ENCODE data around the gene ATF2. TPM values are rescaled to one million over a fixed set of nuclear protein-coding genes. Genes with fewer than 3 reads are reported as not detected.

The ATF2 gene, protein sequence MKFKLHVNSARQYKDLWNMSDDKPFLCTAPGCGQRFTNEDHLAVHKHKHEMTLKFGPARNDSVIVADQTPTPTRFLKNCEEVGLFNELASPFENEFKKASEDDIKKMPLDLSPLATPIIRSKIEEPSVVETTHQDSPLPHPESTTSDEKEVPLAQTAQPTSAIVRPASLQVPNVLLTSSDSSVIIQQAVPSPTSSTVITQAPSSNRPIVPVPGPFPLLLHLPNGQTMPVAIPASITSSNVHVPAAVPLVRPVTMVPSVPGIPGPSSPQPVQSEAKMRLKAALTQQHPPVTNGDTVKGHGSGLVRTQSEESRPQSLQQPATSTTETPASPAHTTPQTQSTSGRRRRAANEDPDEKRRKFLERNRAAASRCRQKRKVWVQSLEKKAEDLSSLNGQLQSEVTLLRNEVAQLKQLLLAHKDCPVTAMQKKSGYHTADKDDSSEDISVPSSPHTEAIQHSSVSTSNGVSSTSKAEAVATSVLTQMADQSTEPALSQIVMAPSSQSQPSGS
- total RNA-seq (44.2 and 52.7 TPM in 2 replicates), polyA plus RNA-seq (40.6 and 64.5 TPM in 2 replicates), polyA minus RNA-seq (ENCODE audit: low replicate concordance) (40.6 and 52.8 TPM in 2 replicates)
- polyA plus RNA-seq (2012) = 14.8 and 24.9 TPM in 2 replicates

- Histone ChIP-seq H3K4me1 (ENCODE audit: control insufficient read depth, extremely low read depth, insufficient read depth, low read length) (no peaks in the 10 kb centered on the region), H2AFZ (ENCODE audit: low read length) (peak within 1 kb of the TSS; percentile 99), H3K79me2 (ENCODE audit: control insufficient read depth, insufficient read depth, low read length) (peaks cover 48% of the 10 kb centered on the region), H3K9me3 (ENCODE audit: control insufficient read depth, insufficient read depth, low read depth, low read length) (no peaks in the 10 kb centered on the region), H3K36me3 (ENCODE audit: control insufficient read depth, insufficient read depth, low read length) (peaks cover 2% of the 10 kb centered on the region), H3K4me2 (ENCODE audit: extremely low read depth, insufficient read depth, low read length) (peak within 1 kb of the TSS; percentile 75), H4K20me1 (ENCODE audit: control insufficient read depth, extremely low read depth, insufficient read depth, low read length) (no peaks in the 10 kb centered on the region), H3K9ac (ENCODE audit: insufficient read depth, low read length) (peak within 1 kb of the TSS; percentile 99), H3K27ac (ENCODE audit: insufficient read depth, low read length) (peak within 1 kb of the TSS; percentile 99), H3K4me3 (replicated peaks in 1 of 4; ENCODE audit: control extremely low read depth in 1 of 4, insufficient read depth in 1 of 4, low read depth in 3 of 4, low read length in 4 of 4) (peak within 1 kb of the TSS; percentile 99 to 100 (median 100)), H3K27me3 (ENCODE audit: control insufficient read depth, insufficient read depth, low read length) (no peaks in the 10 kb centered on the region)
- no peak for TF ChIP-seq CTCF (conservative IDR thresholded peaks at IDR 0.05 in 1 of 2, IDR thresholded peaks at IDR 0.05 in 1 of 2; ENCODE audit: low read depth in 1 of 2, low read length in 2 of 2)
- TF ChIP-seq EZH2 (IDR thresholded peaks at IDR 0.05; ENCODE audit: low read length, missing control alignments) = no peak
- peak; percentile 100 for DNase-seq (ENCODE audit: low read depth in 2 of 2)
These were observed at the start of gene ATF2 for GRCh38 chr2:175167792-175168563. Gene ATF2, minus strand, starts transcription at chr2:175168203. Its CDS starts 31,760 bp downstream, at chr2:175136443.

GRCh38 chr2:175207741-175208438, 39.9 kb upstream of the ATF2 start:
- no peak overlapping the region for H3K4me3 ChIP-seq (replicated peaks in 1 of 4; ENCODE audit: control extremely low read depth in 1 of 4, insufficient read depth in 1 of 4, low read depth in 3 of 4, low read length in 4 of 4)
- H3K79me2 ChIP-seq (ENCODE audit: control insufficient read depth, insufficient read depth, low read length) = no peaks in the 10 kb centered on the region
- H3K4me2 ChIP-seq (ENCODE audit: extremely low read depth, insufficient read depth, low read length) = no peak overlapping the region
- no peak overlapping the region for H3K27ac ChIP-seq (ENCODE audit: insufficient read depth, low read length)
- no peaks in the 10 kb centered on the region for H3K4me1 ChIP-seq (ENCODE audit: control insufficient read depth, extremely low read depth, insufficient read depth, low read length)
- no peak overlapping the region for H3K9ac ChIP-seq (ENCODE audit: insufficient read depth, low read length)
- DNase-seq (ENCODE audit: low read depth in 2 of 2) = peak in 1 of 2 donors; percentile 60
- no peaks in the 10 kb centered on the region for H3K27me3 ChIP-seq (ENCODE audit: control insufficient read depth, insufficient read depth, low read length)
- no peaks in the 10 kb centered on the region for H4K20me1 ChIP-seq (ENCODE audit: control insufficient read depth, extremely low read depth, insufficient read depth, low read length)
- TF ChIP-seq CTCF (conservative IDR thresholded peaks at IDR 0.05 in 1 of 2, IDR thresholded peaks at IDR 0.05 in 1 of 2; ENCODE audit: low read depth in 1 of 2, low read length in 2 of 2) (no peak), EZH2 (IDR thresholded peaks at IDR 0.05; ENCODE audit: low read length, missing control alignments) (no peak)
- H2AFZ ChIP-seq (ENCODE audit: low read length) = no peak overlapping the region
- no peaks in the 10 kb centered on the region for H3K36me3 ChIP-seq (ENCODE audit: control insufficient read depth, insufficient read depth, low read length)
- H3K9me3 ChIP-seq (ENCODE audit: control insufficient read depth, insufficient read depth, low read depth, low read length) = no peaks in the 10 kb centered on the region
